Astrocyte of the cerebellum (primary cell): ENCODE data around the gene WDR33.

Experiments used
- DNase-seq: peaks from one replicate; pipeline ENCODE4 v3.0.0-alpha.2; 2011; ENCODE audit warnings: low read depth
- H3K4me3 ChIP-seq: 2 replicates; pipeline ENCODE4 v1.5.1; 2011; ENCODE audit warnings: mild to moderate bottlenecking, low read depth, low read length, moderate library complexity
- in situ Hi-C: cut with HindIII; loops from 2 replicates; pipeline ENCODE4 v1.10.0; 2017; ENCODE audit warnings: low sequenced_read_pairs
- TF ChIP-seq, protein P1 (sequence below): IDR thresholded peaks from 2 replicates; pipeline ENCODE4 v1.5.1; 2012; ENCODE audit warnings: low read length, low read depth, moderate library complexity, mild to moderate bottlenecking; ENCODE audit errors: missing control alignments

The WDR33 gene

DNA sequence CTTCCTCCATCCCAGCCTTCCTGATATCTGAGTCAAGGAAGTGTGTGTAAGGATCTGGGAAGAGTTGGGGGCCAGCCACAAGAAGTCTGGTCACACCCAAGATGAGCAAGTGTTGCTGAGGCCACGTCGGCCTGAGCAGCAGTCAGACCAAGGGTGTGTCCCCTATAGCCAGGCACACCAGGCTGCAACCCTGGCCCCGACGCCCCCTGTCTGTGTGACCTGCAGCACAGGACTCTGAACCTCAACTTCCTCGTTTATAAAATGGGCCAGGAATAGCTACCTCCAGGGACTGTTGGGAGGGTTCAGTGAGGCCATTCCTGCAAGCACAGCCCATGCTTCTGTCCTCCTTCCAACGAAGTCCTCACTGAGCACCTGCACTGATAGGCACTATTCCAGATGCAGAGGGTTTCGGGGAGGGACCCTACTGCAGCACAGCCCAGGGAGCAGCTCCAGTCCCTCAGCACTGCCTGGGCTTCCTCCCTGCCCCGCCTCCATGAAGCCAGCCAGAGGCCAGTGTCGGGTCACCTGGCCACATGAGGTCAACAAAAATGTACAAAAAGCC, 148.9 kb downstream of the WDR33 start:
- no peak overlapping the region for H3K4me3 ChIP-seq
- in situ Hi-C loops: no loop called here
- no peak for DNase-seq
- TF ChIP-seq, protein P1, sequence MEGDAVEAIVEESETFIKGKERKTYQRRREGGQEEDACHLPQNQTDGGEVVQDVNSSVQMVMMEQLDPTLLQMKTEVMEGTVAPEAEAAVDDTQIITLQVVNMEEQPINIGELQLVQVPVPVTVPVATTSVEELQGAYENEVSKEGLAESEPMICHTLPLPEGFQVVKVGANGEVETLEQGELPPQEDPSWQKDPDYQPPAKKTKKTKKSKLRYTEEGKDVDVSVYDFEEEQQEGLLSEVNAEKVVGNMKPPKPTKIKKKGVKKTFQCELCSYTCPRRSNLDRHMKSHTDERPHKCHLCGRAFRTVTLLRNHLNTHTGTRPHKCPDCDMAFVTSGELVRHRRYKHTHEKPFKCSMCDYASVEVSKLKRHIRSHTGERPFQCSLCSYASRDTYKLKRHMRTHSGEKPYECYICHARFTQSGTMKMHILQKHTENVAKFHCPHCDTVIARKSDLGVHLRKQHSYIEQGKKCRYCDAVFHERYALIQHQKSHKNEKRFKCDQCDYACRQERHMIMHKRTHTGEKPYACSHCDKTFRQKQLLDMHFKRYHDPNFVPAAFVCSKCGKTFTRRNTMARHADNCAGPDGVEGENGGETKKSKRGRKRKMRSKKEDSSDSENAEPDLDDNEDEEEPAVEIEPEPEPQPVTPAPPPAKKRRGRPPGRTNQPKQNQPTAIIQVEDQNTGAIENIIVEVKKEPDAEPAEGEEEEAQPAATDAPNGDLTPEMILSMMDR: no peak

- in situ Hi-C loops: no loop called here
- TF ChIP-seq, protein P1: no peak
- DNase-seq: no peak
- no peak overlapping the region for H3K4me3 ChIP-seq
Measured at GRCh38 chr2:127661072-127661649, 149.8 kb downstream of the WDR33 start.

DNA sequence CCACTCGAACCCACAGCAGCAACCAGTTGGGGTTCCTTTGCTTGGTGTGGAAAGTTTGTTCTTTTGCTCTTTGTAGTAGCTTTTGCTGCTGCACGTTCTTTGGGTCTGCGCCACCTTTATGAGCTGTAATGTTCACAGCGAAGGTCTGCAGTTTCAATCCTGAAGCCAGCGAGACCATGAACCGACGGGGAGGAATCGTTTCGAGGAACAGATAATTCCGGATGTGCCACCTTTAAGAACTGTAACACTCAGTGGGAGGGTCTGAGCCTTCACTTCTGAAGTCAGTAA, 150.7 kb downstream of the WDR33 start:
- no peak for DNase-seq
- TF ChIP-seq, protein P1: no peak
- no peak overlapping the region for H3K4me3 ChIP-seq
- in situ Hi-C loops: no loop called here

DNA sequence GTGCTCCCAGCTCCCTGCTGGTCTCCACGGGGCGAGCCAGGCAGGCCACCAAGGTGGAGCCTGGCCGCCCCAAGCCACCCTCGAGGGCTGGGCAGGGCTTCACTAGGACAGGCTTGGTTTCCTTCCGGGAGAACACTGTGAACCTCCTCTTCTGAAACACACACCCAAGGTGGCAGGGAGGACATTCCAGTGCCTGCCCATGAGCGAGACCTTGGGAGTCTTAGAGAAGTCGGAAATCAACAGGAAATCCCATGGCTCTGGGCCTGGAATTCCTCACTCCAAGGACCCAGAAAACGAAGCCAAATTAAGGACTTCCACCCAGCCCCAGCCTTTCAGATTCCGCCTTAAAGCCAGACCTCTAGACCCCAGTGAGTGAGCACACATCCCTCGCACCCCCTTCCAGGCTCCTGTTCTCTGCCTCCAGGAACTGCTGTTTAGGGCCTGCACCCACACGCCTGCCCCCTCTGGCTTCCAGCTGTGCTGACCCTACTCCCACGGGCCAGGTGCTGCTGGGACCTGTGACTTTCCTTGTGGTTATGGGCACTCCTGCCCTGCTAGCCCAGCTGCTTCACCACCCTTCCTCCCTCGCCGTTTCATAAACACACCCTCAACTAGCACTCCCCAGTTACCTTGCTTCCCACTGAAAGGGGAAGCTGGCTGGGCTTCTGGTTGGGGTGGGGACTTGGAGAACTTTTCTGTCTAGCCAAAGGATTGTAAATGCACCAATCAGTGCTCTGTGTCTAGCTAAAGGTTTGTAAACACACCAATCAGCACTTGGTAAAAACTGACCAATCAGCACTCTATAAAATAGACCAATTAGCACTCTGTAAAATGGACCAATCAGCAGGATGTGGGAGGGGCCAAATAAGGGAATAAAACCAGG, 151.3 kb downstream of the WDR33 start:
- in situ Hi-C loops: no loop called here
- H3K4me3 ChIP-seq: no peak overlapping the region
- TF ChIP-seq, protein P1: no peak
- DNase-seq: no peak

- TF ChIP-seq, protein P1: no peak
- in situ Hi-C loops: no loop called here
- no peak overlapping the region for H3K4me3 ChIP-seq
- no peak for DNase-seq
Measured at GRCh38 chr2:127658641-127659407, 152.1 kb downstream of the WDR33 start.

DNA sequence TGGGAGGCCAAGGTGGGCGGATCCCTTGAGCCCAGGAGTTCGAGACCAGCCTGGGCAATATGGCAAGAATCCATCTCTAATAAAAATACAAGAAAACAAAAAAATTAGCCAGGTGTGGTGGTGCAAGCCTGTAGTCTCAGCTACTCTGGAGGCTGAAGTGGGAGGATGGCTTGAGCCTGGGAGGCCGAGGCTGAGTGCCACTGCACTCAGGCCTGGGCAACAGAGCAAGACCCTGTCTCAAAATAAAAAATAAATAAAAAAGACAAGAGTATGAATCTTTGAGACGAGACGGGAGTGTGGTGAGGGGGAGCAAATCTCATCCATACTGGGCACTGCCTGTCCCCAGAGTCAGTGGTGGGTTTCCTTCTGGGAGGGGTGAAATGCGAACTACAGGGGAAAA, 152.8 kb downstream of the WDR33 start:
- no peak for DNase-seq
- TF ChIP-seq, protein P1: no peak
- in situ Hi-C loops: no loop called here
- H3K4me3 ChIP-seq: no peak overlapping the region
